Measurements from ENCODE around the gene PRADC1.
A peak's percentile ranks its signal among the peaks of the same experiment; 100 is the strongest.

PRADC1 gene

GRCh38 chr2:73253400-73253799, 20.4 kb upstream of the PRADC1 start:
- Histone ChIP-seq H3K27me3 (ENCODE audit: control insufficient read depth in 3 of 3, insufficient read depth in 3 of 3, low read depth in 1 of 3, low read length in 3 of 3) (no peaks in the 10 kb centered on the region), H3K9me3 (replicated peaks in 1 of 2; ENCODE audit: control insufficient read depth in 2 of 2, insufficient read depth in 1 of 2, low read depth in 1 of 2, low read length in 2 of 2) (no peaks in the 10 kb centered on the region), H3K79me1 (ENCODE audit: low read depth, low read length) (no peaks in the 10 kb centered on the region), H4K8ac (ENCODE audit: low read depth, low read length) (no peak overlapping the region), H2BK12ac (ENCODE audit: low read length) (no peak overlapping the region), H2AK5ac (ENCODE audit: low read depth, low read length) (no peak overlapping the region), H3K27ac (replicated peaks; ENCODE audit: low read length) (no peak overlapping the region), H2BK5ac (ENCODE audit: low read length) (no peak overlapping the region), H3K4me3 (ENCODE audit: low read length in 2 of 2) (no peak overlapping the region), H2BK120ac (ENCODE audit: low read depth, low read length) (no peak overlapping the region), H3K18ac (ENCODE audit: low read length) (no peak overlapping the region), H3K4ac (ENCODE audit: low read length) (no peak overlapping the region), H2BK15ac (ENCODE audit: low read length) (no peak overlapping the region), H3K4me2 (ENCODE audit: insufficient read depth, low read length, poor library complexity, severe bottlenecking) (no peak overlapping the region), H4K91ac (ENCODE audit: low read depth, low read length, poor library complexity) (no peak overlapping the region), H3K4me1 (ENCODE audit: control insufficient read depth in 2 of 2, insufficient read depth in 1 of 2, low read depth in 1 of 2, low read length in 2 of 2) (peaks cover 0 to 2% of the 10 kb centered on the region in 2 donors), H3K14ac (ENCODE audit: low read length) (no peak overlapping the region), H3K9ac (ENCODE audit: low read depth, low read length, poor library complexity) (no peak overlapping the region), H3K23ac (ENCODE audit: low read depth, low read length, poor library complexity) (no peak overlapping the region), H2AFZ (ENCODE audit: low read length) (no peak overlapping the region), H3K36me3 (replicated peaks in 1 of 2; ENCODE audit: control insufficient read depth in 2 of 2, insufficient read depth in 2 of 2, low read length in 2 of 2) (peaks cover 44 to 78% of the 10 kb centered on the region in 2 donors)
- no CpG with 5 or more reads among the region's 2 CpGs for WGBS, 2 donors (ENCODE audit: extremely low coverage in 2 of 2, insufficient read length in 2 of 2, insufficient replicate concordance in 1 of 2)
- DNase-seq (ENCODE audit: low spot score) = no peak

GRCh38 chr2:73252238-73253027, 19.4 kb upstream of the PRADC1 start:
- Histone ChIP-seq H3K4me3 (ENCODE audit: low read length in 2 of 2) (peak overlapping the region in 1 of 2 donors; percentile 25), H3K27me3 (ENCODE audit: control insufficient read depth in 3 of 3, insufficient read depth in 3 of 3, low read depth in 1 of 3, low read length in 3 of 3) (no peaks in the 10 kb centered on the region), H3K18ac (ENCODE audit: low read length) (no peak overlapping the region), H3K27ac (replicated peaks; ENCODE audit: low read length) (no peak overlapping the region), H3K36me3 (replicated peaks in 1 of 2; ENCODE audit: control insufficient read depth in 2 of 2, insufficient read depth in 2 of 2, low read length in 2 of 2) (peaks cover 50 to 85% of the 10 kb centered on the region in 2 donors), H3K9me3 (replicated peaks in 1 of 2; ENCODE audit: control insufficient read depth in 2 of 2, insufficient read depth in 1 of 2, low read depth in 1 of 2, low read length in 2 of 2) (no peaks in the 10 kb centered on the region), H2BK12ac (ENCODE audit: low read length) (no peak overlapping the region), H3K4me1 (ENCODE audit: control insufficient read depth in 2 of 2, insufficient read depth in 1 of 2, low read depth in 1 of 2, low read length in 2 of 2) (peaks cover 0 to 2% of the 10 kb centered on the region in 2 donors), H2AK5ac (ENCODE audit: low read depth, low read length) (no peak overlapping the region), H2BK5ac (ENCODE audit: low read length) (no peak overlapping the region), H4K91ac (ENCODE audit: low read depth, low read length, poor library complexity) (no peak overlapping the region), H2BK120ac (ENCODE audit: low read depth, low read length) (no peak overlapping the region), H3K4me2 (ENCODE audit: insufficient read depth, low read length, poor library complexity, severe bottlenecking) (no peak overlapping the region), H3K79me1 (ENCODE audit: low read depth, low read length) (peaks cover 4% of the 10 kb centered on the region), H3K9ac (ENCODE audit: low read depth, low read length, poor library complexity) (peak overlapping the region; percentile 13), H3K4ac (ENCODE audit: low read length) (no peak overlapping the region), H3K14ac (ENCODE audit: low read length) (no peak overlapping the region), H4K8ac (ENCODE audit: low read depth, low read length) (no peak overlapping the region), H2BK15ac (ENCODE audit: low read length) (no peak overlapping the region), H3K23ac (ENCODE audit: low read depth, low read length, poor library complexity) (no peak overlapping the region), H2AFZ (ENCODE audit: low read length) (no peak overlapping the region)
- no CpG with 5 or more reads among the region's 17 CpGs for WGBS, 2 donors (ENCODE audit: extremely low coverage in 2 of 2, insufficient read length in 2 of 2, insufficient replicate concordance in 1 of 2)
- no peak for DNase-seq (ENCODE audit: low spot score)

DNA sequence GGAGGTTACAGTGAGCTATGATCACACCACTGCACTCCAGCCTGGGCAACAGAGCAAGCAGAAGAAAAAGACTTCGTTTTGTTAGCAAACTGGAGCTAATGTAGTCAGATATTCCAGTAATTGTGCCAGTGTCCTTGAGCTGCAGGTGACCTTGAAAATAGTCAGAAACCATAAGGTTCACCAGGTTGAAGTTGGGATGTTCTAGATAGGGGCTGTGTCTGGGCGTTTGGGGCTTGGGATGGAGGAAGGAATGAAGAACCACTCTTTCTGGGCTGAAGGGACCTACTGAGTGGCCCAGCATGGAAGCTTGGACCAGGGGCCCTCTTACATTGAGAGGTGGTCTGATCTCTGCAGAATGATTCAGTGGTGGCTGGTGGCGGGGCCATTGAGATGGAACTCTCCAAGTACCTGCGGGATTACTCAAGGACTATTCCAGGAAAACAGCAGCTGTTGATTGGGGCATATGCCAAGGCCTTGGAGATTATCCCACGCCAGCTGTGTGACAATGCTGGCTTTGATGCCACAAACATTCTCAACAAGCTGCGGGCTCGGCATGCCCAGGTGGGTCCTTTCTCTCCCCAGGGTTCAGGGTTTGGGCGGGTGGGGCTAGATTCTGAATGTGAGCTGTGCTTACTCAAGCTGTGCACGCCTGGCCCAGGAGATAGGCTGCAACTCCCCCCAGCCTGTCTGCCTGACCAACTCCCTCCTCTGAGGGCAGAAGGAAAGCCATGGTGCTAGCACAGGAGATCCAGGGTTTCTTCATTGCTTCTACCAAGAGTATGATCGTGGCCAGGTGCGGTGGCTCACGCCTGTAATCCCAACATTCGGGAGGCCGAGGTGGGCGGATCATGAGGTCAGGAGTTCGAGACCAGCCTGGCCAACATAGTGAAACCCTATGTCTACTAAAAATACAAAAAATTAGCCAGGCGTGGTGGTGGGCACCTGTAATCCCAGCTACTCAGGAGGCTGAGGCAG, 18.1 kb upstream of the PRADC1 start:
- Histone ChIP-seq H2BK12ac (ENCODE audit: low read length) (no peak overlapping the region), H4K8ac (ENCODE audit: low read depth, low read length) (no peak overlapping the region), H2AFZ (ENCODE audit: low read length) (no peak overlapping the region), H3K14ac (ENCODE audit: low read length) (no peak overlapping the region), H3K4me2 (ENCODE audit: insufficient read depth, low read length, poor library complexity, severe bottlenecking) (no peak overlapping the region), H3K9me3 (replicated peaks in 1 of 2; ENCODE audit: control insufficient read depth in 2 of 2, insufficient read depth in 1 of 2, low read depth in 1 of 2, low read length in 2 of 2) (no peaks in the 10 kb centered on the region), H3K23ac (ENCODE audit: low read depth, low read length, poor library complexity) (no peak overlapping the region), H2BK120ac (ENCODE audit: low read depth, low read length) (no peak overlapping the region), H2BK5ac (ENCODE audit: low read length) (no peak overlapping the region), H3K36me3 (replicated peaks in 1 of 2; ENCODE audit: control insufficient read depth in 2 of 2, insufficient read depth in 2 of 2, low read length in 2 of 2) (peaks cover 59 to 97% of the 10 kb centered on the region in 2 donors), H3K18ac (ENCODE audit: low read length) (no peak overlapping the region), H3K4ac (ENCODE audit: low read length) (no peak overlapping the region), H3K4me1 (ENCODE audit: control insufficient read depth in 2 of 2, insufficient read depth in 1 of 2, low read depth in 1 of 2, low read length in 2 of 2) (peaks cover 0 to 2% of the 10 kb centered on the region in 2 donors), H2BK15ac (ENCODE audit: low read length) (no peak overlapping the region), H4K91ac (ENCODE audit: low read depth, low read length, poor library complexity) (no peak overlapping the region), H3K27ac (replicated peaks; ENCODE audit: low read length) (no peak overlapping the region), H3K4me3 (ENCODE audit: low read length in 2 of 2) (no peak overlapping the region), H3K27me3 (ENCODE audit: control insufficient read depth in 3 of 3, insufficient read depth in 3 of 3, low read depth in 1 of 3, low read length in 3 of 3) (no peaks in the 10 kb centered on the region), H3K79me1 (ENCODE audit: low read depth, low read length) (peaks cover 4% of the 10 kb centered on the region), H3K9ac (ENCODE audit: low read depth, low read length, poor library complexity) (no peak overlapping the region), H2AK5ac (ENCODE audit: low read depth, low read length) (no peak overlapping the region)
- DNase-seq (ENCODE audit: low spot score) = no peak
- WGBS, 2 donors (ENCODE audit: extremely low coverage in 2 of 2, insufficient read length in 2 of 2, insufficient replicate concordance in 1 of 2) = no CpG with 5 or more reads among the region's 17 CpGs

- H2BK12ac ChIP-seq (ENCODE audit: low read length) = no peak overlapping the region
These were observed 16.6 kb upstream of the PRADC1 start for GRCh38 chr2:73249636-73250035.

More at GRCh38 chr2:73249636-73250035, 16.6 kb upstream of the PRADC1 start:
- H3K4me2 ChIP-seq (ENCODE audit: insufficient read depth, low read length, poor library complexity, severe bottlenecking) = no peak overlapping the region
- H3K4me3 ChIP-seq (ENCODE audit: low read length in 2 of 2) = peak overlapping the region in 1 of 2 donors; percentile 58
- no peak overlapping the region for H3K14ac ChIP-seq (ENCODE audit: low read length)
- no peak overlapping the region for H3K23ac ChIP-seq (ENCODE audit: low read depth, low read length, poor library complexity)
- H4K91ac ChIP-seq (ENCODE audit: low read depth, low read length, poor library complexity) = no peak overlapping the region
- H3K27ac ChIP-seq (replicated peaks; ENCODE audit: low read length) = no peak overlapping the region
- no peak overlapping the region for H3K9ac ChIP-seq (ENCODE audit: low read depth, low read length, poor library complexity)
- H3K18ac ChIP-seq (ENCODE audit: low read length) = no peak overlapping the region
- H2BK15ac ChIP-seq (ENCODE audit: low read length) = no peak overlapping the region
- H3K4me1 ChIP-seq (ENCODE audit: control insufficient read depth in 2 of 2, insufficient read depth in 1 of 2, low read depth in 1 of 2, low read length in 2 of 2) = no peaks in the 10 kb centered on the region
- no peak overlapping the region for H4K8ac ChIP-seq (ENCODE audit: low read depth, low read length)
- H2BK120ac ChIP-seq (ENCODE audit: low read depth, low read length) = no peak overlapping the region
- H2BK5ac ChIP-seq (ENCODE audit: low read length) = no peak overlapping the region
- no peak overlapping the region for H2AK5ac ChIP-seq (ENCODE audit: low read depth, low read length)
- H3K36me3 ChIP-seq (replicated peaks in 1 of 2; ENCODE audit: control insufficient read depth in 2 of 2, insufficient read depth in 2 of 2, low read length in 2 of 2) = peaks cover 69 to 99% of the 10 kb centered on the region in 2 donors
- H3K4ac ChIP-seq (ENCODE audit: low read length) = no peak overlapping the region
- no peaks in the 10 kb centered on the region for H3K27me3 ChIP-seq (ENCODE audit: control insufficient read depth in 3 of 3, insufficient read depth in 3 of 3, low read depth in 1 of 3, low read length in 3 of 3)
- H3K79me1 ChIP-seq (ENCODE audit: low read depth, low read length) = peaks cover 4% of the 10 kb centered on the region
- WGBS, 2 donors (ENCODE audit: extremely low coverage in 2 of 2, insufficient read length in 2 of 2, insufficient replicate concordance in 1 of 2) = no CpG with 5 or more reads among the region's 9 CpGs
- no peak overlapping the region for H2AFZ ChIP-seq (ENCODE audit: low read length)
- no peak for DNase-seq (ENCODE audit: low spot score)
- H3K9me3 ChIP-seq (replicated peaks in 1 of 2; ENCODE audit: control insufficient read depth in 2 of 2, insufficient read depth in 1 of 2, low read depth in 1 of 2, low read length in 2 of 2) = no peaks in the 10 kb centered on the region

All from neuronal stem cell (in vitro differentiated cells).